Gastroesophageal sphincter (tissue), 4 donors: ENCODE results near the gene GLB1L2. TPM values are rescaled to one million over a fixed set of nuclear protein-coding genes. Genes with fewer than 3 reads are reported as not detected.
A peak's percentile ranks its signal among the peaks of the same experiment; 100 is the strongest.

Experiments
- ATAC-seq: fragments of 150-250 bp; one replicate; pipeline ENCODE4 v1.9.1; 2016; ENCODE audit warnings: mild to moderate bottlenecking, moderate library complexity
- H3K27ac ChIP-seq, 4 donors: fragments of 200-600 bp; sonication (generic) in 3 of 4; 1 replicate in 3 of 4; 2 replicates in 1 of 4; pipeline ENCODE4 v1.5.1; 2016 to 2019
- H3K27me3 ChIP-seq: fragments of 200-600 bp; sonication (generic); one replicate; pipeline ENCODE4 v1.5.1; 2019
- H3K36me3 ChIP-seq, 2 donors: fragments of 200-600 bp; sonication (generic); one replicate each; pipeline ENCODE4 v1.5.1; 2019; ENCODE audit warnings: control low read depth in 1 of 2
- H3K4me1 ChIP-seq, 3 donors: fragments of 200-600 bp; sonication (generic); 1 replicate in 2 of 3; 2 replicates in 1 of 3; pipeline ENCODE4 v1.5.1; 2016 to 2019; ENCODE audit warnings: control low read depth in 2 of 3
- H3K4me3 ChIP-seq, 2 donors: fragments of 200-600 bp; sonication (generic); one replicate each; pipeline ENCODE4 v1.5.1; 2019; ENCODE audit warnings: mild to moderate bottlenecking in 1 of 2, moderate library complexity in 1 of 2
- H3K9me3 ChIP-seq, 3 donors: fragments of 200-600 bp; sonication (generic); one replicate each; pipeline ENCODE4 v1.5.1; 2017 to 2019; ENCODE audit warnings: control low read depth in 2 of 3
- CTCF ChIP-seq, 4 experiments: fragments of 200-600 bp in 2 of 4; fragments of 450-650 bp in 2 of 4; sonication (generic) in 1 of 4; IDR thresholded peaks; one replicate each; pipeline ENCODE4 v1.5.1; 2017 to 2019; ENCODE audit warnings: antibody characterized with exemption in 4 of 4, mild to moderate bottlenecking in 2 of 4, moderate library complexity in 2 of 4
- EP300 ChIP-seq: sonication (generic); formaldehyde crosslinking; IDR thresholded peaks from one replicate; pipeline ENCODE4 v1.6.1; 2017; ENCODE audit warnings: antibody characterized with exemption, mild to moderate bottlenecking
- POLR2A ChIP-seq, 2 donors: fragments of 450-650 bp; IDR thresholded peaks; one replicate each; pipeline ENCODE4 v1.6.1; 2017; ENCODE audit warnings: antibody characterized with exemption in 2 of 2, mild to moderate bottlenecking in 2 of 2, moderate library complexity in 1 of 2
- POLR2AphosphoS5 ChIP-seq: sonication (generic); formaldehyde crosslinking; IDR thresholded peaks from one replicate; pipeline ENCODE4 v1.6.1; 2017; ENCODE audit warnings: antibody characterized with exemption
- WGBS, 2 donors: methylation state at CpG; one replicate each; pipeline ENCODE4 v1.1.5; 2018; ENCODE audit warnings: low coverage in 1 of 2; 5-methylcytosine and 5-hydroxymethylcytosine counted together
- total RNA-seq, 4 donors: library from RNA; depleted of rRNA; stranded (reverse); fragments of >200 nt; gene quantifications; one replicate each; pipeline ENCODE4 v1.1.0, GENCODE V29; 2016

The GLB1L2 gene
- total RNA-seq, 4 donors from 2014 or later = 3.8 to 9.7 (median 8.6) TPM

- 78 to 80% methylated on average over 2 to 9 of the region's 18 CpGs for WGBS, 2 donors
- peaks cover 9% of the 10 kb centered on the region for H3K27me3 ChIP-seq
- H3K27ac ChIP-seq = no peak overlapping the region
- peaks cover 0 to 6% (median 0%) of the 10 kb centered on the region in 3 donors for H3K4me1 ChIP-seq
- no peaks in the 10 kb centered on the region for H3K9me3 ChIP-seq
- no peaks in the 10 kb centered on the region for H3K36me3 ChIP-seq
- ATAC-seq = no peak
- TF ChIP-seq CTCF (IDR thresholded peaks at IDR 0.05) (no peak), POLR2AphosphoS5 (no peak), EP300 (no peak), POLR2A (IDR thresholded peaks at IDR 0.05) (no peak)
- H3K4me3 ChIP-seq = no peak overlapping the region
These were observed 27.2 kb downstream of the GLB1L2 start for GRCh38 chr11:134358856-134359490.

DNA sequence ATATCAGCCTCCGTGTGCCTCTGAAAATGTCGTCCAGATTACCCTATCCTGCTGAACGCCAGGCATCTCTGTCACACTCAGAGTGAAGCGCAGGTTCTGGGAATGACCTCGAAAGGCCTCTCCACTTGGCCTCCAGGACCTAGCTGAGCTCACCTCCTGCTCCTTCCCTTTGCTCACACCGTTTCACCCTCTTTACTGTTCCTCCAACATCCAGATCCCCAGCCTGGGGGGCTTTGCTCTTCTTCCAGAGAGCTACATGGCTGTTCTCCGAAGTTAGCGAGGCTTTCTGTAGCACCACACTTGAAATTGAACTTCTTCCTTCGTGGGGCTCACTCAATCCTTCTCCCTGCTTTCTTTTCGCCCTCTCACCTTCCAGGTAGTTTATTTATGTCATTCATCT, 27.9 kb downstream of the GLB1L2 start:
- Histone ChIP-seq H3K4me1 (peaks cover 0 to 6% (median 0%) of the 10 kb centered on the region in 3 donors), H3K27me3 (peaks cover 9% of the 10 kb centered on the region), H3K4me3 (no peak overlapping the region), H3K9me3 (no peaks in the 10 kb centered on the region), H3K27ac (no peak overlapping the region), H3K36me3 (no peaks in the 10 kb centered on the region)
- WGBS, 2 donors = 75 to 77% methylated on average over 8 to 10 of the region's 10 CpGs
- ATAC-seq = no peak
- TF ChIP-seq EP300 (no peak), POLR2A (IDR thresholded peaks at IDR 0.05) (no peak), POLR2AphosphoS5 (no peak)

DNA sequence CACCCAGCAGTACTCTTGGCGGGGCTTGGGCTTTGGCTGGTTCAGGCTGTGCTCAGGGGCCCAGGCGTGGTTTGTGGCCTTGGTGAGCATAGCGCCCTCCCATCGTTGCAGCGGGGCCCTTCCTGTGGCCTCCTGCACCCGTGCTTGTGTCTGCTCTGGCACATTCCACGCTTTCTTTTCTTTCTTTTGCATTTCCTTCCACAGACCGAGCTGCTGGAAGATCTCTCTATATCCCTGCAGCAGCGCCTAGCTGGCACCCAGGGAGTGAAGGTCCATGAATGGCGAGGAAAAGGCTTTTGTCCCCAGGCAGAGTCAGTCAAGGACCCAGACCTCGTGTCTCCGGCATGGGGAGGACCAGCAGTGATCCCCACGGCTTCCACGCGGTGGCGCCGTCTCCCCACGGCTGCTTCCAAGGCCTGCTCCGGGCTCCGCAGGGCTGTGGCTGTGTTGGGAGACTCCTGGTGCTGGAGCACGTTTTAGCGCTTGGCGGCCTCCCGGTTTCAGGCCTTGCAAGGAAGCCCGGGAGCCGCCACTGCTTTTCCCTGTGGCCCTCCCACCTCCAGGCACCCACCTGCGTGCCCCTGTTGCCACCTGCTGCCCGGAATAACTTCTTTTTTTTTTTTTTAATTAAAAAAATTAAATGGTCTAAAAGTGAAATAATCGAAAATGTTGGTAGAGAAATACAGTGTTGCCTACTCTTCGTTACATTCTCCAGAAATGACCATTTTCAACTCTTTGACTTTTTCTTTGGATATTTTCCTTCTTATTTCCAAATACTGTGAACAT, 28.5 kb downstream of the GLB1L2 start:
- peaks cover 13% of the 10 kb centered on the region for H3K27me3 ChIP-seq

DNA sequence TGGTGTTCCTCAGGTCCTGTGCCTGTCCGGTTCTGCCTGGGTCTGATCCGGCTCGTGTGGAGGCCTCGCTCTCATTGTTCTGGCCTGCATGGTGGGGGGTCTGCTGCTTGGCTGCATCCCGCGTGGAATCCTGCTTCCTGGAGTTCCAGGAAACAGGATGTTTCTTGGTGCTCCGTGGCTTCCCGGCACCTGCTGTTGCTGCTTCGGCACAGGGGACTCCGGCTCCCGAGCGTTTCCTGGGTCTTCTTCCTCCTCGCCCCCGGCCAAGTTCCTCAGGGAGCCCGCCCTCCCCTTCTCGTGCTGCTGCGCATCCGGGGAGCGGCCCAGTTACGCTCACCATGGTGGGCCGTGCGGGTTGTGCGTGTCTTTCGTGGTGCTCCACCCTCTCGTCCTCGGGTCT, 29.9 kb downstream of the GLB1L2 start:
- H3K4me1 ChIP-seq = peaks cover 0 to 6% (median 0%) of the 10 kb centered on the region in 3 donors
- TF ChIP-seq POLR2A (IDR thresholded peaks at IDR 0.05) (no peak), POLR2AphosphoS5 (no peak), EP300 (no peak), CTCF (IDR thresholded peaks at IDR 0.05) (no peak)
- ATAC-seq = no peak
- 64 to 80% methylated on average over 10 to 13 of the region's 26 CpGs for WGBS, 2 donors
- H3K27me3 ChIP-seq = peaks cover 15% of the 10 kb centered on the region
- no peaks in the 10 kb centered on the region for H3K9me3 ChIP-seq
- no peaks in the 10 kb centered on the region for H3K36me3 ChIP-seq
- no peak overlapping the region for H3K4me3 ChIP-seq
- H3K27ac ChIP-seq = no peak overlapping the region

More for the DNA sequence above, 28.5 kb downstream of the GLB1L2 start:
- Histone ChIP-seq H3K36me3 (no peaks in the 10 kb centered on the region), H3K4me1 (peaks cover 0 to 6% (median 0%) of the 10 kb centered on the region in 3 donors), H3K27ac (no peak overlapping the region), H3K4me3 (no peak overlapping the region), H3K9me3 (no peaks in the 10 kb centered on the region)
- no peak for TF ChIP-seq EP300
- TF ChIP-seq CTCF (IDR thresholded peaks at IDR 0.05) = peak in 3 of 4 experiments; percentile 70 to 92 (median 85)
- WGBS, 2 donors = 26 to 40% methylated on average over 13 to 17 of the region's 30 CpGs
- peak; percentile 82 for ATAC-seq

GRCh38 chr11:134362192-134362901, 30.6 kb downstream of the GLB1L2 start:
- Histone ChIP-seq H3K4me3 (no peak overlapping the region), H3K27me3 (peaks cover 15% of the 10 kb centered on the region), H3K27ac (no peak overlapping the region), H3K9me3 (no peaks in the 10 kb centered on the region), H3K4me1 (peaks cover 0 to 6% (median 0%) of the 10 kb centered on the region in 3 donors), H3K36me3 (no peaks in the 10 kb centered on the region)
- TF ChIP-seq POLR2AphosphoS5 (no peak), CTCF (IDR thresholded peaks at IDR 0.05) (no peak), EP300 (no peak), POLR2A (IDR thresholded peaks at IDR 0.05) (no peak)
- 93 to 97% methylated on average over 5 to 18 of the region's 32 CpGs for WGBS, 2 donors
- no peak for ATAC-seq
